ENCODE results near the gene FN1.

Gene FN1

GRCh38 chr2:215397632-215398341 lies 38.1 kb downstream of the FN1 start:
- Histone ChIP-seq H3K9me2 (replicated peaks; ENCODE audit: low read depth, low read length) (no peaks in the 10 kb centered on the region), H3K27me3 (ENCODE audit: insufficient read depth, low read length, poor library complexity, severe bottlenecking) (no peaks in the 10 kb centered on the region), H3K79me2 (ENCODE audit: insufficient read depth, low read length) (no peaks in the 10 kb centered on the region), H3K4me1 (ENCODE audit: insufficient read depth, low read length, poor library complexity, severe bottlenecking) (no peaks in the 10 kb centered on the region), H2AFZ (ENCODE audit: low read length) (no peak overlapping the region), H3K4me3 (ENCODE audit: low read length, poor library complexity, severe bottlenecking) (no peak overlapping the region), H3K4me2 (ENCODE audit: low read depth, low read length, poor library complexity, severe bottlenecking) (no peak overlapping the region), H3F3A (ENCODE audit: low read depth) (no peaks in the 10 kb centered on the region), H3K36me3 (ENCODE audit: insufficient read depth, low read length) (no peaks in the 10 kb centered on the region), H3K9me3 (ENCODE audit: insufficient read depth, low read depth, low read length) (no peaks in the 10 kb centered on the region), H3K9ac (ENCODE audit: low read depth, low read length, poor library complexity, severe bottlenecking) (no peak overlapping the region), H4K20me1 (ENCODE audit: insufficient read depth, low read length, poor library complexity, severe bottlenecking) (no peaks in the 10 kb centered on the region)
- TF ChIP-seq CTCF (conservative IDR thresholded peaks at IDR 0.05; ENCODE audit: low read length) (no peak), EZH2phosphoT487 (IDR thresholded peaks at IDR 0.05; ENCODE audit: borderline replicate concordance) (no peak)

- no peak overlapping the region for H2AFZ ChIP-seq (ENCODE audit: low read length)
- H3K9me2 ChIP-seq (replicated peaks; ENCODE audit: low read depth, low read length), result no peaks in the 10 kb centered on the region
- no peaks in the 10 kb centered on the region for H4K20me1 ChIP-seq (ENCODE audit: insufficient read depth, low read length, poor library complexity, severe bottlenecking)
- no peak overlapping the region for H3K9ac ChIP-seq (ENCODE audit: low read depth, low read length, poor library complexity, severe bottlenecking)
- TF ChIP-seq CTCF (conservative IDR thresholded peaks at IDR 0.05; ENCODE audit: low read length) (no peak), EZH2phosphoT487 (IDR thresholded peaks at IDR 0.05; ENCODE audit: borderline replicate concordance) (no peak)
- H3K79me2 ChIP-seq (ENCODE audit: insufficient read depth, low read length), result no peaks in the 10 kb centered on the region
- no peak overlapping the region for H3K4me3 ChIP-seq (ENCODE audit: low read length, poor library complexity, severe bottlenecking)
- H3K4me2 ChIP-seq (ENCODE audit: low read depth, low read length, poor library complexity, severe bottlenecking), result no peak overlapping the region
- no peaks in the 10 kb centered on the region for H3K4me1 ChIP-seq (ENCODE audit: insufficient read depth, low read length, poor library complexity, severe bottlenecking)
- no peaks in the 10 kb centered on the region for H3K27me3 ChIP-seq (ENCODE audit: insufficient read depth, low read length, poor library complexity, severe bottlenecking)
- no peaks in the 10 kb centered on the region for H3K9me3 ChIP-seq (ENCODE audit: insufficient read depth, low read depth, low read length)
- no peaks in the 10 kb centered on the region for H3K36me3 ChIP-seq (ENCODE audit: insufficient read depth, low read length)
- no peaks in the 10 kb centered on the region for H3F3A ChIP-seq (ENCODE audit: low read depth)
Observed at GRCh38 chr2:215396595-215397313, 39.1 kb downstream of the FN1 start.

- Histone ChIP-seq H3K36me3 (ENCODE audit: insufficient read depth, low read length) (no peaks in the 10 kb centered on the region), H3K4me2 (ENCODE audit: low read depth, low read length, poor library complexity, severe bottlenecking) (no peak overlapping the region), H3K4me3 (ENCODE audit: low read length, poor library complexity, severe bottlenecking) (no peak overlapping the region), H3F3A (ENCODE audit: low read depth) (no peaks in the 10 kb centered on the region), H2AFZ (ENCODE audit: low read length) (no peak overlapping the region), H3K9me3 (ENCODE audit: insufficient read depth, low read depth, low read length) (no peaks in the 10 kb centered on the region), H3K79me2 (ENCODE audit: insufficient read depth, low read length) (no peaks in the 10 kb centered on the region), H3K9ac (ENCODE audit: low read depth, low read length, poor library complexity, severe bottlenecking) (no peak overlapping the region), H4K20me1 (ENCODE audit: insufficient read depth, low read length, poor library complexity, severe bottlenecking) (no peaks in the 10 kb centered on the region), H3K4me1 (ENCODE audit: insufficient read depth, low read length, poor library complexity, severe bottlenecking) (no peaks in the 10 kb centered on the region), H3K27me3 (ENCODE audit: insufficient read depth, low read length, poor library complexity, severe bottlenecking) (no peaks in the 10 kb centered on the region), H3K9me2 (replicated peaks; ENCODE audit: low read depth, low read length) (no peaks in the 10 kb centered on the region)
- TF ChIP-seq EZH2phosphoT487 (IDR thresholded peaks at IDR 0.05; ENCODE audit: borderline replicate concordance), result no peak
- no peak for TF ChIP-seq CTCF (conservative IDR thresholded peaks at IDR 0.05; ENCODE audit: low read length)
Observed at GRCh38 chr2:215395687-215396460, 40.0 kb downstream of the FN1 start.
